H1 (cell line): ENCODE results near the gene RAB40B. TPM values are rescaled to one million over a fixed set of nuclear protein-coding genes. Genes with fewer than 3 reads are reported as not detected.

ENCODE experiments used
- ATF3 ChIP-seq: IDR thresholded peaks from 2 replicates; pipeline ENCODE4 v1.6.1; 2011; ENCODE audit warnings: low read depth, mild to moderate bottlenecking, low read length; ENCODE audit not compliant: insufficient read depth
- BCL11A ChIP-seq, 2 experiments: IDR thresholded peaks; one replicate each; pipeline ENCODE4 v1.6.1; 2011; ENCODE audit warnings: low read depth in 2 of 2, low read length in 2 of 2, mild to moderate bottlenecking in 2 of 2
- CREB1 ChIP-seq: IDR thresholded peaks from 2 replicates; pipeline ENCODE4 v1.6.1; 2012; ENCODE audit warnings: inconsistent platforms
- CTCF ChIP-seq, 3 experiments: IDR thresholded peaks; 1 replicate in 2 of 3; 2 replicates in 1 of 3; pipeline versions ENCODE4 v1.5.1 to v1.6.1; 2011; ENCODE audit warnings: low read length in 3 of 3, mild to moderate bottlenecking in 3 of 3, inconsistent platforms in 2 of 3, low read depth in 1 of 3, moderate library complexity in 1 of 3; ENCODE audit not compliant: insufficient read depth in 1 of 3; ENCODE audit errors: control extremely low read depth in 1 of 3
- EZH2 ChIP-seq: fragments of 200-600 bp; sonication (generic); IDR thresholded peaks from 2 replicates; pipeline ENCODE4 v1.7.1; 2012; ENCODE audit warnings: low read depth, mild to moderate bottlenecking, moderate library complexity, low read length, inconsistent platforms; ENCODE audit not compliant: severe bottlenecking
- GTF2F1 ChIP-seq: IDR thresholded peaks from 2 replicates; pipeline ENCODE4 v1.6.1; 2012; ENCODE audit warnings: low read depth, low read length, improper control_type of control experiment, borderline replicate concordance
- JUND ChIP-seq: IDR thresholded peaks from 2 replicates; pipeline ENCODE4 v1.6.1; 2011; ENCODE audit warnings: mild to moderate bottlenecking, improper control_type of control experiment, low read length
- KDM1A ChIP-seq: fragments of 200-600, 300-600 bp; sonication (generic); IDR thresholded peaks from 2 replicates; pipeline ENCODE4 v1.7.1; 2016; ENCODE audit warnings: mild to moderate bottlenecking, low read length, borderline replicate concordance
- KDM5A ChIP-seq: fragments of 200-600 bp; IDR thresholded peaks from 2 replicates; pipeline ENCODE4 v1.7.1; 2012; ENCODE audit warnings: mild to moderate bottlenecking, low read length, inconsistent platforms, mixed read lengths
- MAFK ChIP-seq: IDR thresholded peaks from 2 replicates; pipeline ENCODE4 v1.6.1; 2012; ENCODE audit warnings: low read depth, mild to moderate bottlenecking, improper control_type of control experiment, low read length
- MAX ChIP-seq: IDR thresholded peaks from 2 replicates; pipeline ENCODE4 v1.6.1; 2012; ENCODE audit warnings: inconsistent platforms
- NRF1 ChIP-seq: IDR thresholded peaks from 2 replicates; pipeline ENCODE4 v1.6.1; 2011; ENCODE audit warnings: mild to moderate bottlenecking, low read depth, low read length, improper control_type of control experiment
- PHF8 ChIP-seq: fragments of 200-600 bp; sonication (generic); conservative IDR thresholded peaks from 2 replicates; pipeline ENCODE4 v1.7.1; 2012; ENCODE audit warnings: low read depth, mild to moderate bottlenecking, inconsistent platforms, low read length, moderate library complexity
- POLR2AphosphoS5 ChIP-seq: IDR thresholded peaks from 2 replicates; pipeline ENCODE4 v1.6.1; 2011; ENCODE audit warnings: low read depth, low read length
- SP1 ChIP-seq: IDR thresholded peaks from 2 replicates; pipeline ENCODE4 v1.6.1; 2011; ENCODE audit warnings: low read depth, low read length
- SP4 ChIP-seq: IDR thresholded peaks from 2 replicates; pipeline ENCODE4 v1.6.1; 2012; ENCODE audit warnings: low read length, inconsistent platforms
- TCF12 ChIP-seq: IDR thresholded peaks from 2 replicates; pipeline ENCODE4 v1.6.1; 2011; ENCODE audit warnings: low read depth, mild to moderate bottlenecking, low read length
- TEAD4 ChIP-seq: IDR thresholded peaks from 2 replicates; pipeline ENCODE4 v1.6.1; 2012; ENCODE audit warnings: low read depth, low read length, inconsistent platforms, mixed read lengths
- USF2 ChIP-seq: IDR thresholded peaks from 2 replicates; pipeline ENCODE4 v1.6.1; 2011; ENCODE audit warnings: low read length, improper control_type of control experiment
- YY1 ChIP-seq: IDR thresholded peaks from 2 replicates; pipeline ENCODE4 v1.6.1; 2011; ENCODE audit warnings: low read depth, mild to moderate bottlenecking, low read length
- ZNF274 ChIP-seq: IDR thresholded peaks from 2 replicates; pipeline ENCODE4 v1.7.0; 2012; ENCODE audit warnings: low read length, borderline replicate concordance; ENCODE audit errors: extremely low read depth
- polyA plus RNA-seq, 7 experiments: library from polyadenylated mRNA; depleted of rRNA in 3 of 7; stranded (reverse) in 5 of 7; unstranded in 2 of 7; fragments of >200 nt in 5 of 7; fragments of 200-250 nt in 2 of 7; gene quantifications; 1 replicate in 5 of 7; 2 replicates in 1 of 7; 4 replicates in 1 of 7; pipeline versions ENCODE4 v1.2.1 to v1.2.3, GENCODE V29; 2011 to 2013; ENCODE audit warnings: missing spikeins in 2 of 7, mixed read lengths in 2 of 7
- total RNA-seq: library from RNA; stranded (reverse); fragmentation: NEBNext Ultra II Directional; extraction: Animal tissue kit (Norgen Biotek cat#: 25700); gene quantifications from 2 replicates; pipeline ENCODE4 v1.2.1, GENCODE V29; 2021

RAB40B gene
- total and polyA plus RNA-seq, 2 of the 8 experiments (the other 6 are each of a cell fraction or from before 2014, with no cell fraction given) = 3.1 to 4.6 TPM

GRCh38 chr17:82696916-82697807, 1.3 kb downstream of the RAB40B start (continued):
- TF ChIP-seq KDM1A (no peak), PHF8 (no peak), JUND (no peak), ZNF274 (no peak), NRF1 (no peak), ATF3 (no peak), YY1 (no peak), POLR2AphosphoS5 (no peak), EZH2 (peak; percentile 79), TEAD4 (no peak), MAFK (no peak), SP4 (no peak), MAX (no peak), GTF2F1 (no peak), TCF12 (no peak), KDM5A (no peak), USF2 (no peak), SP1 (no peak), CREB1 (no peak), BCL11A (IDR thresholded peaks at IDR 0.05; ENCODE audit: low read depth in 2 of 2, low read length in 2 of 2) (no peak), CTCF (IDR thresholded peaks at IDR 0.05; ENCODE audit: control extremely low read depth in 1 of 3, insufficient read depth in 1 of 3, low read depth in 1 of 3, low read length in 3 of 3) (no peak)
